GM18498 (cell line): ENCODE data around the gene CREB5.
"Not testable (repeated sequence)": the region's sequence is repeated elsewhere in the genome, so short reads cannot be mapped to it uniquely, and the experiment has no call there.

Source experiments
- ATAC-seq: cut with Tn5 transposase; IDR thresholded peaks from one replicate; pipeline ENCODE4 v1.9.1; 2021; ENCODE audit warnings: mild to moderate bottlenecking, moderate library complexity; ENCODE audit not compliant: unreplicated experiment

The CREB5 gene

DNA sequence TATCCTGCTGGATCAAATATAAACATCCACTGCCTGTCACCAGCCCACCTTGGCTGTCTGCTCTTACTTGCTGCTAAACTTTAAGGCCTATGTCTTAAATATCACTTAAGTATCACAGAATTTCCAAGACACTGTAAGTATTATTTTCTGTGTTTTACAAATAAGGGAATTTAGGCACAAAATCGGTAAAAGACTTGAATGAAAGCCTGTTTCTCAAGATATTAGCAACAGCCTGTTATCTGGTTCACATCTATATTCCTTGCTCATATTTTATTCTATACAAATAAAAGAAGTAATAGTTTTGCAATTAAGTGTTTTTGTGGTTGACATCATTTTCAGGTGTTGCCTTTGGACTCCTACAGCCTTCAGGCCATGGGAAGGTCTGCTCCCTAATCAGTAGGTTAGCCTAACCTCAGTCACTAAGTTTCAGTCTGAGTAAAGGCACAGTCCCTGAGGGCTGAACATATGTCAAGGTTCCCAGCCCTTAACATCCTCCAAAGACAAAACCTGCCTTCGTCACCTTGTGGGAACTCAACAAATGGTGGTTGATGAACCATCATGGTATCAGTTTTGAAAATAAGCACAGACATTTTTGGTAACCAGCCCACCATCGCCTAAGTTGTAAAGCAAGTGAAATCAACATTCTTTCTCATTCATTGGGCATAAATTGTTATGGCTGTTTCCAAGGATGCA lies 127.1 kb downstream of the CREB5 start:
- ATAC-seq = peak; percentile 88

DNA sequence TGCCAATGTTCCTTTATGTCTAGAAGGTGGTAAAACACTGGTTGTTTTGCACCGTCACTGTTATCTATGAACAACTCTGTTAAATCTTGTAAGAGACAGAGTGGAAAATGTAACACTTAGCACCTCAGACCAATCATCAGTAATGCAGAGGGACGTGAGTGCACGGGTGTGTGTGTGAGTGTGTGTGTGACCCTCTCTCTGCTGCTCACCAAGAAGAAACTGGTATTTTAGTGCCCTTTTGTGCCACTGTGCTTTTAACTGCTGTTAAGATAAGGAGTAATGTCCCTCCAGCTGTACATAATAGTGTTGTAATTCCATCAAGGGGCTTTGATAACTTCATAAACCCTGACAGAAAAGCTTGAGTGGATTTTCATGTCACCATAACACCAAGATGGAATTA lies 130.1 kb downstream of the CREB5 start:
- no peak for ATAC-seq

DNA sequence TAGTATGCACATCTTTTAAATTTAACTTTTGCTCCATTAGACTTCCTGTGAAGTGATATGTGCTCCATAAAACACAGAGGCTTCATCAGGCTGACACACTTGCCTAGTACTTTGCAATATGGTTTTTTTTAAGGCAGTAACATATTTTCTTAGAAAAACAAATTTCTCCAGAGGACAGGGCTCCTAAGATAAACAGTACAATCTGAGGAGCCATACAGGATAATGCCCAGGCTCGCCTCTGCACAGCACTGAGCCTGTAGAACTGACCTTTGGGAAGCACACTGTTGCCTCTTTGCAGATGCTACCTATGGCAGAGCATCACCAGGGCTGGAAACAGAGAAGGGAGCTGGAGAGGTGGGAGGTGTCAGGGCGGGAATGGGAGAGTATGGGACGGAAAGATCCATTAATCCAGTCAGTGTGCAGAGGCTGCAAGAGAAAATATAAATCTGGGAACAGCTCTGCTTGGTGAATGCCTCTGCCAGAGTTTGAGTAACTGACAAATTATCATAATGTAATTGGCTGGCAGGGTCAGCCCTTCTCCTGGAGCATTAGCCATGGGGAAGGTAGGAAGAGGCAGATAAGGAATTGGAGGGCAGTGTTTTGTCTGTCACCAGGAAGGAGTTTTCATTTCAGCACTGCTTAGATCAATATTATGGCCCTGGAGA lies 132.3 kb downstream of the CREB5 start:
- no peak for ATAC-seq

DNA sequence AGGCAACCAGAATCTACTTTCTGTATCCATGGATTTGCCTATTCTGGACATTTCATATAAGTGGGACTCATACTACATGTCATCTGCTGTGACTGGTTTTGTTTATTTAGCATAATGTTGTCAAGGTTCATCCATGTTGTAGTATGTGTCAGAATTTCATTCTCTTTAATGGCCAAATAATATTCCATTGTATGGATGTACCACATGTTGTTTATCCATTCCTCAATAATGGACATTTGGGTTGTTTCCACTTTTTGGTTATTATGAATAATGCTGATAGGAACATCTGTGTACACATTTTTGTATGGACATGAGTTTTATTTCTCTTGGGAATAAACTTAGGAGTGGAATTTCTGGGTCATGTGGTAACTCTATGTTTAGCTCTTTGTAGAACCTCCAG lies 133.7 kb downstream of the CREB5 start:
- ATAC-seq = no peak

DNA sequence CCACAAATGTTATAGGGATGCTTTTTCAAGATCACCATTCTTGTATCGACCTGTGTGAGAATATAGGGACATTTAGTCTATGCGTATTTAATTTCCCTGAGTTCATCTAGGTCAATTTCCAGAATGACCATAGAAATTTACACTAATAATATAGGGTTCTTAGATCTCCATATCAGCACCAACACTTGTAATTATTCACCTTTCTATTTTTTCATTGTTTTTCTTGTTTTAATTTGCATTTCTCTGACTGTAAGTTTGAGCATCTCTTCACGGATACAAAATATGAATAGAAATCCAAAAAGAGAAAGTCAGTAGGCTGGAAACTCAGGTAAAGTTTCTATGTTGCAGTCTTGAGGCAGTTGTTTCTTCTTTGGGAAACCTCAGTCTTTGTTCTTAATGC lies 134.8 kb downstream of the CREB5 start:
- ATAC-seq = no peak

DNA sequence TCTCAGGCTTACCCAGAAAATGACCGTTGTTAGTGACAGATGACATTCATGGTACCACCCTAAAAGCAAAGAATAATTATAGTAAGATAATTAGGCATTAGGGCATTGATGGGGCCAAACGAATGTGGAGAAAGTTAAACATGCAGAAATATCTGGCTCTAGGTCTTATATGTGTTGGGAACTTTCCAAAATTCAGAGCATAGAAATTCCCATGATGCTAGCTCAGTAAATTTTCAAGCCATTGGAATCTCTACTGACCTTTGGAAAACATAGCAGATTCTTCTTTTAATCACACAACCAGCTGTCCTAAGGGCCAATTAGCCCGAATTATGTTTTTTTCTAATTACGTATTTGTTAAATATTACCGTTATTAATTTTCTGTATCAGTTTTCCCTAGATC lies 136.1 kb downstream of the CREB5 start:
- ATAC-seq = no peak

DNA sequence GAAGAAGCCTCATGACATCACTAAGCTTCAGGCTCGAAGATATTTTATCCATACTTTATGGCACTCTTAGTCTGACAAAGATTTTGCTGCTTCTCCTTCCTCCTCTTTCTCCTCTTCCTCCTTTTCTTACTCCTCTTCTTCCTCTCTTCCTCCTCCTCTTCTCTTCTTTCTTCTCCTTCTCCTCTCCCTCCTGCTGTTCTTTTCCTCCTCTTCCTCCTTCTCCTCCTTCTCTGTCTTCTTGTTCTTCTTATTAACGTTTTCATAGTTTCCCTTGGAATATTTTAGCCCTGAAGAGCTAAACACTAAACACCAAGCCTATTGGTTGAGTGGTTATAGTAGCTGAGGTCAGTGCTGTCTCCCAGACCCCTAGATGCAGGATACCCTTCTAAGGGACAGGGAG lies 137.7 kb downstream of the CREB5 start:
- ATAC-seq = no peak

DNA sequence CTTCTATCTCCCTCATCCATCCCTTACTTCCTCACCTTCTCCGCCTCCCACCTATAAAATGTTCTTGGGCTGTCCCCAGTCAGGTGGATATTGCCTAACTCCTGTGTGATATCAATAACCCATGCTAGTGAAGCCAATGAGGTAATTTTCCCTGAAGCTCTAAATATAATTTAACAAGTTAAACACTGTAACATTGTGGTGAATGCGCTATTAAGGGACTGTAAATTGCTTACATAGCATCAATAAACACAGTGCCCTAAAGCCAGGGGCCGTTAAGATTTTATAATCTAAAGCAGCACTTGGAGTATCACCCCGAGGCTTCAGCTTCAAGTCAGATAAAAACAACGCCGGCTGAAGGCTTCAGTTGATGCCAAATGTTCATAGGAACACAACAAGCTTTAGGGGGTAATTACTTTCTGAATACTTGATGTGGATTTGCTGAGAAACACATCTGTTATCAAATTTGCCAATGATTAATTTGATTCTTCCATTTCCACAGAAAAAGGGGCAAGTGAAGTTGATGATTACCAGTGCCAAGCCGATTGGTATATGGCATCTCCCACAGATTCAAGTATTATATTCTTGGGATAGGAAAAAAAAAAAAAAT lies 138.4 kb downstream of the CREB5 start:
- no peak for ATAC-seq

DNA sequence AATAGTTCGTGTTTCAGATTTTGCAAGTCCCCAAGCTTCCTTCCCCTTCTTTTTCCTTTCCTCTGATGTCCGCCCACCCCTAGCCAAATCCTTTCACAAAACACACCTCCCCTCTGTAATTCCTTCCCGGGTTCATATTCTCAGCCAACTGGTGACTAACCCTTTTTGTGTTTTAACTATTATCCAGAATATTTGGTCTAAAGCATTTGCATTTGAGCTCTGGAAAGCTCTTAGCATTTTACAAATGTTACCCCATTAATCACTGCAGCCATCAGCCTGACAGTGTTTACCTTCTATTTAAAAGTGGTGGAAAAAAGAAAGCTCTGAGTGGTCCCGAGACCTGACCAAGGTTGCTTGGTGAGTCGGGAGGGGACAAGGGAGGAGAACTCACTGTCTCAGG lies 139.0 kb downstream of the CREB5 start:
- no peak for ATAC-seq

DNA sequence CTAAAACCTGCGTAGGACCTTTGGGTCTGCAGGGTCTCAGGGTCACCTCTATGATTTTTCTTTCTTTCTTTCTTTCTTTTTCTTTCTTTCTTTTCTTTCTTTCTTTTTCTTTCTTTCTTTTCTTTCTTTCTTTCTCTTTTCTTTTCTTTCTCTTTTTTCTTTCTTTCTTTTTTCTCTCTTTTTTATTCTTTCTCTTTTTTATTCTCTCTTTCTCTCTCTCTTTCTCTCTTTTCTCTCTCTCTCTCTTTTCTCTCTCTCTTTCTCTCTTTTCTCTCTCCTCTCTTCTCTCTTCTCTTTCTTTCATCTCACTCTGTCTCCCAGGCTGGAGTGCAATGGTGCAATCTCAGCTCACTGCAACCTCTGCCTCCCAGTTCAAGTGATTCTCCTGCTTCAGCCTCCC lies 139.4 kb downstream of the CREB5 start:
- ATAC-seq = not testable (repeated sequence)

DNA sequence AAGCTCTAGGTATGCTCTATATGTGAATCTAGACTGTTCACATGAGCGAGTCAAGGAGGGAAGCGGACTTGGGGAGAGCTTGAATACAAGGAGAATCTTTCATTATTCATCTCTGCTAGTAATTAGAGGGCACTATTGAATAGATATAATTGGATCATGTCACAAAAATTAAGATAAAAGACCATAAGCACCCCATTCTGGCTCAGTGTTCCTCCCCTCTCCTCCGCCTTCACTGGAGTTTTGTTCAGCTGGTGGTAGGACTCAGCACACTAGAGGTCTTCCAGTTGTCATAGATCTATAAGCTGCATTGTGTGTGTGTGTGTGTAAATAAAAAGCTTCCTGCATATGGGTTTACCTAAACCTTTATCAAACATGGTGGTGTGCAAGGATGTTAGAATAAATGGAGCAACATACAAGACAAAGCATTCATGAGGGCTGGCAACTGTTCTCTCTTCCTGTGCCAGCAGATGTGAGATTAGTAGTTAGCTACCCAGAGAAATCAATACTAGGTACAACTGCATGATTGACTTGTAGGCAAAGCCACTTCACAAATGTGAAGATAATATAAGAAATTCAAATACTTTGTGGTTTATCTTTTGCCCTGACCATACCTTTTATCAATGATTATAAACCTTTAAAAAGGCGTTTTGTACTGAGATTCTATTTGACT lies 142.6 kb downstream of the CREB5 start:
- ATAC-seq = no peak

DNA sequence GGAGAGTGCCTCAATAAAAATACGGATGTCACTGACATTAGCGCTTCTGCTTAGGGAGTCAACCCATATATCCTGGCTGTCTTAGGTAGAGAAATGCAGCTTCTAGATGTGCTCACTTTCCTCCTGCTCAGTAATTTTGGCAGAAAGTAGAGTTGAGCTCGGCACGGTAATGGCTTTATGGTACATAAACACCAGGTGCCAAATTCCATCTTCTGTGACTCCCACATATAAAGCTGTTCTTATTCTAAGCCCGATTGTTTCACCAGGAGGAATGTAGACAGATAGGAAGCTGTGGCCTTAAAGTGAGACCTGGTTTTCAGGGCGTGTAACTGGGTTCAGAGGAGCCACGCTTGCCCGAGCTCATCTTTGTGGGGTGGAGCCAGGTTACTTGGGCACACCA lies 143.7 kb downstream of the CREB5 start:
- no peak for ATAC-seq

DNA sequence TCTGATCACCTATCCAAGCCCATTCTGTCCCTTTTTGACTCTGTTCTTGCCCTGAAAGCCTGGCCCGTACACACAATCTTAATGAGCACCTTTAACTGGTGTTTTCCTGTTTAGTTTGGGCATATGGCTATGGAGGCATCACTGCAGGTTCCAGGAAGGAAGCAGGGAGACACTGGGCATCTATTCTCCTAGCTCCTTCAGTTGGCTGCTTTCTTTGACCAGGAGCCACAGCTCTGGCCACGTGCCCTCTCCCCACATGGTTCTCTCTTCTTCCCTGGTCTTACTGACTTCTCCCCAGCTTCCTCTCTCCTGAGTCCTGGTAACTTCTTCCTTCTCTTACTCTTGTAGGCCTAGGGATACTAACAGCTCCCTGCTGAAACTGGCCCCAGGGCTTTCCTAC lies 144.4 kb downstream of the CREB5 start:
- no peak for ATAC-seq

DNA sequence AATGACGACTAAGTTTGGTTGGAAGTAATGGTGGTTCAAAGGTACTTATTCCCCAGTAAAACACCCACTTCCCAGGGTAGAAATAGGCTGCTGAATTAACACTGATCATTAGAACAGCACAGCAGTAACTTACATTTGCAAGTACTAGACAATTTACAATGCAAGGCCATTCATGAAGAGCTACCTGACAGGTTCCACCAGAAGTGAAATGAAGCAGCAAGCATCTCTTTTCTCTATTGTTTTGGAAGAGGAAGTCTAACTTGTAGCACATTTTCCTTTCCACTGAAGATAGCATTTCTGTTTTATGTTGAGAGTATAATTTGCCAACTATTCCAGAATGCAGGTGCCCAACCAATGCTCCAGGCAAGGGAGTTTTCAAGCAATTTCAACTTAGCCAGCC lies 145.9 kb downstream of the CREB5 start:
- ATAC-seq = no peak

DNA sequence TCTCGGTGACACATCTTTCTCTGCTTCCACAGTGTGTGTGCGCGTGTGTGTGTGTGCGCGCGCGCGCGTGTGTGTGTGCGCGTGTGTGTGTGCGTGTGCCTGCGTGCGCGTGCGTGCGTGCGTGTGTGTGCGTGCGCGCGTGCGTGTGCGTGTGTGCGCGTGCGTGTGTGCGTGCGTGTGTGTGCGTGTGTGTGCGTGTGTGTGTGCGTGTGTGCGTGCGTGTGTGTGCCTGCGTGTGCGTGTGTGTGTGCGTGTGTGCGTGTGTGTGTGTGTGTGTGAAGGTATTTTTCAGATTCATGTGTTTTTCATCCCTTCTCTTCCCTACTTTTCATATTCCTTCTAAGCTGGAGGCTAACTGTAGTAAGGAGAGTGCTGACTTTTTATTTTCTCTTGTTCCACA lies 148.4 kb downstream of the CREB5 start:
- ATAC-seq = no peak

DNA sequence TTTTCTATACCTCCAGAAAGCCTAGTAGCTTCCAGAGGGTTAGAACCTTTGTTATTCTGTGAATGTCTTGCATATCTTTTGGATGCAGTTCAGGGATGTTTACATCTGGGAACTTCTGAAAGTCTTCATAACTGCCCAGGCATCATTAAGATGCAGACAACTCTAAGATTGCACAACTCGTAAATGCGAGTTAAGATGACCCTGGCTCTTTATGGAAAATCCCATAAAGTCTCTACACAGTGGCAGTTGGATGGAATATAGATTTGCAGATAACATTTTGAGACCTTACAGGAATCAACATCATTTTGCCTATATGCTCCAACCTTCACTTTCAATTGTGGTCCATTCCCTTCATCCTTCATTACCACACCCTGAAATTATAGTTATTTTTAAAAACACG lies 151.7 kb downstream of the CREB5 start:
- ATAC-seq = no peak

DNA sequence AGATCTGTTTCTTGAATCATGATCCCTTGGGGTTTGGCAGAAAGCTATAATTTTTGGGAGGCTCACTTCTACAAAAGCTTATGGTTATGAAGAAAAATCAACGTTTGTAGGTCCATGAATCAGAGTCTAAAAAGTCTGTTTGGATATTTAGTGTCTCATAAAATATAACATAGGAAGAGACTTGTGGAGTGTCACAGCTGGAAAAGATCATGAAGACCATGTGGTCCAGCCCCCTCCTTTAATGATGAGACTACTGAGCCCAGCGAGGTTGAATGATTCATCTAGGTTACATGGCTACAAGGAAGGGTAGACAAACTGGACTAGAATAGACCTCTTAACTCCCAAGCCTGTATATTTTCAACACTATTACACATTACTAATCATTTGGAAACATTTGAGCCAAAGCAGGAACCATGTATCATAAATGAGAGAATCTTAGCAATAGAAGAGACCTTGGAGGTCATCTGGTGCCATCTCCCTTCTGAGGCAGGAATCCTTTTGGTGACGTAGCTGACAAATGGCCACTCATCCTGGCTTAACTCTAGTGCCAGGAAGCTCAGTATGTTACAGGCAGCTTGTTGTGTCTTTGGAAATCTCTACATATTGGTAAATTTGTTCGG lies 152.5 kb downstream of the CREB5 start:
- ATAC-seq = no peak

DNA sequence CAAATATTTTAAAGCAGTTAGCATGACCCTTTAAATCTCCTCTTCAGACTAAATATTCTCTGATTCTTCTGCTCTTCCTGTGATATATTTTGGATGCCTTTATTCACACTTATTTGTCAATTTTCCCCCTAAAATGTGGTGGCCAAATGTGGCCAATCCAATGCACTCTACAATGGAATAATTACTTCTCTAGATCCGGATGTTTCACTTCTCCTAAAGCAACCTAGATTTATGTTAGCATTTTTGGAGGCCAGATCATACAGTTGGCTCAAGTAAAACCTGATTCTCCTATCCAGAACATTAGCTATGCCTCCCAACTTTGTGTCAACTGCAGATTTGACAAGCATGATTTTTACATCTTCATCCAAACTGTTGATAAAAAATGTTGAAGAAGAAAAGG lies 153.7 kb downstream of the CREB5 start:
- ATAC-seq = no peak

DNA sequence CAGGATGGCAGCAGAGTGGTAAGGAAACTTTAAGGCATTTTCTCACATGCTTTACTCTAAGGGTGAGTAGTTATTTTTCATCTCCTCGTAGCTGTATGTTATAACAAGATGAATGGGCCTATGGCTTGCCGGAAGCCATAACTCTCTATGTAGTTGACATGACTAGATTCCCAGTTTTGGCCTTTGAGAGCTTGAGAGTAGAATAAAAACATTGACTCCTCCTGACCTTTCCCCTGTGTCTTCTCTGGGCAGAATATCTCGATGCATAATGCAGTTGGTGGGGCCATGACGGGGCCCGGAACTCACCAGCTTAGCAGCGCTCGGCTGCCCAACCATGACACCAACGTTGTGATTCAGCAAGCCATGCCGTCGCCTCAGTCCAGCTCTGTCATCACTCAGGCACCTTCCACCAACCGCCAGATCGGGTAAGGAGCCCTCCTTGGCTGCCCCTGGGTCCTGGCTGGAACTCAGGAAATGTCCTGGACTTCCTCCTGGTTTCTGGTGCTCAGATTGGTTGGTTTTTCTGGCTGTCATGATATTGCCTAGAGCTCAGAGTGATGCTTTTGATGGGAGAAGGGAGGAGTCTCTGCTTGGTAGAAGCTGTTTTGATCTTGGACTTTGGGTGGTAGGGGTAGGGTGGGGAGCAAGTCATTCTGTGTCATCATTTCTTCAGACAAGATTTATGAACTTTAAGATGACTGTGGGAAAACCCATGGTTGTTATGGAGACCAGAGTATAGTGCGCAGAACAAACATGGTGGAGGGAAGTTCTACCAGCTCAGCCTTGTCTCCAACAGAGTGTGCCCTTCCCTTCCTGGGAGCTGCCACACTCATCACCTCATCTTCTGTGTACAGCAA lies 158.0 kb downstream of the CREB5 start:
- peak; percentile 74 for ATAC-seq

DNA sequence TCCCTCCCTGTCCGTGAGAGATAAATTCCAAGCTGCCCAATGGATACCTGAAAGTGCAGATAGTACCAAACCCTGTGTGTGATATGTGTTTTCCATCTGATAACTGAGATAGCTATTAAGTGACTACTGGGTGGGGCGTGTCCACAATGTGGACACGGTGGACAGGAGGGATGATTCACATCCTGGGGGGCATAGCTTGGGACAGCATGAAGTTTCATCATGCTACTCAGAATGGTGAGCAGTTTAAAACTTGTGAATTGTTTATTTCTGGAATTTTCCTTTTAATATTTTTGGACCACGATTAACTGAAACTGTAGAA lies 158.6 kb downstream of the CREB5 start:
- no peak for ATAC-seq

DNA sequence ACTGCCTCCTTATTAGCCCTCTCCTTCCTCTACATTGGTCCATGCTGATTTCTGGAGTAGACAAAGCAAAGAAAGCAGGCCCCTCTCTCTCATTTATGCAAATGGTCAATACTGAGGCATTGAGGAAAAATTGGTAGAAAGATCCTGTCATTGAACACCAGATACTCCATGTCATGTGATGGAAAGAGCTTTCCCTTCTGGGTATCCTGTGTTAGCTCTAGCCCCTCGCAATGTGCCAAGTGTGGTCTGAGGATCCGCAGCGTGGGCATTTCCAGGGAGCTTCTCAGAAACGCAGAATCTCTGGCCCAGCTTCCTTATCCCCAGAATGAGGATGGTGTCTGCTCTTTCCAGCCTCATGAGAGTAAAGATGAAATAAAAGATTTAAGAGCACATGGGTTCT lies 159.1 kb downstream of the CREB5 start:
- no peak for ATAC-seq
